ENCODE measurements around the gene MEIOC. TPM values are rescaled to one million over a fixed set of nuclear protein-coding genes. Genes with fewer than 3 reads are reported as not detected.

Gene MEIOC
- total and polyA plus RNA-seq, 2 of the 4 experiments (the other 2 are of a cell fraction), result 0.27 to 0.36 TPM

DNA sequence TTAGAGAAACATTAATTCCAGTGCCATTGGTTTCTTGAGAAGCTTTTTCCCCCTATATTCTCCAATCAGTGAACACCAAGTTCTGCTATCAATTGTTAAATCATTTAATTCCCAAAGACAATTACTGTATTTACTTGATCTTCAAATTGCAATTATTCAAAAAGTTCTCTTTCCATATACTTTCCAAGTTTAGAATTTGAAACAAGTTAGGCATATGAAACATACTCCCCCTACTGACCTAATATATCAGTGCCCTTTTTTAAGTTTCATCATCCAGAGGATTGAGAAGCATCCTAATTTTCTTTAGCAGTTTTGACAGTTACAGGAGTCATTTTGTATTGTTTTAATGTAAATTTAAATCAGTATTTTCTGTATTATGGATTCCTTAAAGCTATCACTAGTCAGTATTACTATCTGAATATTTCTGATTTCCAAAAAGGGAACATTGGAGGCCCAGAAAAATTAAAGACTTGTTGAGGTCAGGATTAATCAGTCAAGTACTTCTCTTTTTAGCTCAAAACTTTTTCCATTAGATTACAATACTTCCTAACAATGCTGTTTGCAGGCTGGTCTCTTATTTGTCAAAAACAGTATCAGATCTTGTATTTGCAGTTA, 16.3 kb downstream of the MEIOC start:
- Histone ChIP-seq H3K36me3 (ENCODE audit: control insufficient read depth, insufficient read depth, low read length) (no peaks in the 10 kb centered on the region), H3K4ac (ENCODE audit: low read depth, low read length) (no peak overlapping the region)

More for the DNA sequence above, 16.3 kb downstream of the MEIOC start:
- TF ChIP-seq RCOR1 (IDR thresholded peaks at IDR 0.05; ENCODE audit: insufficient replicate concordance, low read length) (no peak), CTCF (conservative IDR thresholded peaks at IDR 0.05; ENCODE audit: low read depth, low read length) (peak; percentile 64), CEBPB (IDR thresholded peaks at IDR 0.05; ENCODE audit: low read depth, low read length) (peak; percentile 44; the same call in 1 of the 2 replicates), MAZ (IDR thresholded peaks at IDR 0.05; ENCODE audit: borderline replicate concordance, low read depth, low read length) (no peak), RFX5 (IDR thresholded peaks at IDR 0.05; ENCODE audit: low read depth, low read length) (no peak), SMC3 (IDR thresholded peaks at IDR 0.05; ENCODE audit: low read depth, low read length) (peak; percentile 46; the same call in 1 of the 2 replicates), NFE2L2 (IDR thresholded peaks at IDR 0.05; ENCODE audit: low read depth, low read length) (no peak), RAD21 (IDR thresholded peaks at IDR 0.05; ENCODE audit: low read length) (peak; percentile 52), CHD1 (IDR thresholded peaks at IDR 0.05; ENCODE audit: low read depth, low read length) (no peak), FOS (IDR thresholded peaks at IDR 0.05; ENCODE audit: low read depth, low read length) (no peak)
- TF ChIP-seq, protein P1, sequence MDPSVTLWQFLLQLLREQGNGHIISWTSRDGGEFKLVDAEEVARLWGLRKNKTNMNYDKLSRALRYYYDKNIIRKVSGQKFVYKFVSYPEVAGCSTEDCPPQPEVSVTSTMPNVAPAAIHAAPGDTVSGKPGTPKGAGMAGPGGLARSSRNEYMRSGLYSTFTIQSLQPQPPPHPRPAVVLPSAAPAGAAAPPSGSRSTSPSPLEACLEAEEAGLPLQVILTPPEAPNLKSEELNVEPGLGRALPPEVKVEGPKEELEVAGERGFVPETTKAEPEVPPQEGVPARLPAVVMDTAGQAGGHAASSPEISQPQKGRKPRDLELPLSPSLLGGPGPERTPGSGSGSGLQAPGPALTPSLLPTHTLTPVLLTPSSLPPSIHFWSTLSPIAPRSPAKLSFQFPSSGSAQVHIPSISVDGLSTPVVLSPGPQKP (IDR thresholded peaks at IDR 0.05; ENCODE audit: borderline replicate concordance, low read depth, low read length), result no peak
- TF ChIP-seq, protein P2, sequence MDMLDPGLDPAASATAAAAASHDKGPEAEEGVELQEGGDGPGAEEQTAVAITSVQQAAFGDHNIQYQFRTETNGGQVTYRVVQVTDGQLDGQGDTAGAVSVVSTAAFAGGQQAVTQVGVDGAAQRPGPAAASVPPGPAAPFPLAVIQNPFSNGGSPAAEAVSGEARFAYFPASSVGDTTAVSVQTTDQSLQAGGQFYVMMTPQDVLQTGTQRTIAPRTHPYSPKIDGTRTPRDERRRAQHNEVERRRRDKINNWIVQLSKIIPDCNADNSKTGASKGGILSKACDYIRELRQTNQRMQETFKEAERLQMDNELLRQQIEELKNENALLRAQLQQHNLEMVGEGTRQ (IDR thresholded peaks at IDR 0.05; ENCODE audit: low read depth, low read length), result no peak
- Histone ChIP-seq H3K9me3 (ENCODE audit: control insufficient read depth, insufficient read depth, low read length) (no peaks in the 10 kb centered on the region), H3K79me1 (ENCODE audit: low read depth in 1 of 2, low read length in 2 of 2) (no peaks in the 10 kb centered on the region), H3K56ac (ENCODE audit: extremely low read depth, insufficient read depth, low read length) (no peak overlapping the region), H2AK5ac (ENCODE audit: low read depth, low read length) (no peak overlapping the region), H3K18ac (ENCODE audit: low read depth, low read length) (no peak overlapping the region), H3K9ac (ENCODE audit: low read depth, low read length) (no peak overlapping the region), H3K27me3 (ENCODE audit: control insufficient read depth, insufficient read depth, low read length) (no peaks in the 10 kb centered on the region), H4K20me1 (ENCODE audit: insufficient read depth, low read length) (no peaks in the 10 kb centered on the region), H2BK5ac (ENCODE audit: low read depth, low read length, poor library complexity, severe bottlenecking) (no peak overlapping the region), H3K4me1 (ENCODE audit: control insufficient read depth, insufficient read depth, low read length) (peaks cover under 1% of the 10 kb centered on the region; the same call in 1 of the 2 replicates), H4K8ac (ENCODE audit: low read depth in 2 of 2, low read length in 2 of 2) (no peak overlapping the region), H3K4me3 (ENCODE audit: insufficient read depth, low read depth, low read length) (no peak overlapping the region), H2AK9ac (replicated peaks; ENCODE audit: low read depth, low read length, poor library complexity) (no peak overlapping the region), H2BK20ac (ENCODE audit: low read depth, low read length) (no peak overlapping the region), H2BK15ac (ENCODE audit: low read depth, low read length) (no peak overlapping the region), H4K91ac (ENCODE audit: insufficient read depth, low read depth, low read length) (no peak overlapping the region), H4K5ac (ENCODE audit: low read depth, low read length) (no peak overlapping the region), H2AFZ (replicated peaks; ENCODE audit: low read length, poor library complexity) (no peak overlapping the region), H3K27ac (ENCODE audit: insufficient read depth, low read length) (no peak overlapping the region), H3K14ac (replicated peaks; ENCODE audit: low read depth, low read length) (no peak overlapping the region), H3K4me2 (ENCODE audit: low read depth, low read length) (no peak overlapping the region), H3K9me1 (ENCODE audit: insufficient read depth, low read length) (no peaks in the 10 kb centered on the region), H2BK120ac (ENCODE audit: low read depth, low read length) (no peak overlapping the region), H3K23ac (ENCODE audit: low read depth, low read length) (no peak overlapping the region)
- peak; percentile 34 for DNase-seq
- peak; percentile 57; the same call in 1 of the 2 replicates for ATAC-seq (ENCODE audit: low read depth)
- no TSS peak for BruUV-seq (replicated peaks)
- CTCF ChIA-PET, result interaction anchor here (1.1 kb wide), 1 partner anchor 38 kb away, joined by 4 read pairs; no protein-coding TSS in a partner anchor
- POLR2A ChIA-PET (ENCODE audit: unreplicated experiment), result no interaction called here
- intact Hi-C loops (cut with micrococcal nuclease), result no loop called here
- in situ Hi-C loops (cut with MboI; ENCODE audit: low sequenced_read_pairs), result no loop called here
- dilution Hi-C loops (cut with HindIII; ENCODE audit: low sequenced_read_pairs, unreplicated experiment), result no loop called here

All from IMR-90 (cell line).